Stimulated activated CD8-positive, alpha-beta memory T cell treated with anti-CD3 and anti-CD28 coated beads, Interleukin-7, amount 100 ng/mL, for 48 hours (primary cell): Measurements from ENCODE around the gene CARD16.
"Not testable (repeated sequence)": the region's sequence is repeated elsewhere in the genome, so short reads cannot be mapped to it uniquely, and the experiment has no call there.

Experiments
- DNase-seq, 2 donors: peaks; one replicate each; pipeline ENCODE4 v3.0.0-alpha.2; 2020; ENCODE audit warnings: low read depth in 1 of 2; ENCODE audit errors: extremely low read depth in 1 of 2

Gene CARD16

DNA sequence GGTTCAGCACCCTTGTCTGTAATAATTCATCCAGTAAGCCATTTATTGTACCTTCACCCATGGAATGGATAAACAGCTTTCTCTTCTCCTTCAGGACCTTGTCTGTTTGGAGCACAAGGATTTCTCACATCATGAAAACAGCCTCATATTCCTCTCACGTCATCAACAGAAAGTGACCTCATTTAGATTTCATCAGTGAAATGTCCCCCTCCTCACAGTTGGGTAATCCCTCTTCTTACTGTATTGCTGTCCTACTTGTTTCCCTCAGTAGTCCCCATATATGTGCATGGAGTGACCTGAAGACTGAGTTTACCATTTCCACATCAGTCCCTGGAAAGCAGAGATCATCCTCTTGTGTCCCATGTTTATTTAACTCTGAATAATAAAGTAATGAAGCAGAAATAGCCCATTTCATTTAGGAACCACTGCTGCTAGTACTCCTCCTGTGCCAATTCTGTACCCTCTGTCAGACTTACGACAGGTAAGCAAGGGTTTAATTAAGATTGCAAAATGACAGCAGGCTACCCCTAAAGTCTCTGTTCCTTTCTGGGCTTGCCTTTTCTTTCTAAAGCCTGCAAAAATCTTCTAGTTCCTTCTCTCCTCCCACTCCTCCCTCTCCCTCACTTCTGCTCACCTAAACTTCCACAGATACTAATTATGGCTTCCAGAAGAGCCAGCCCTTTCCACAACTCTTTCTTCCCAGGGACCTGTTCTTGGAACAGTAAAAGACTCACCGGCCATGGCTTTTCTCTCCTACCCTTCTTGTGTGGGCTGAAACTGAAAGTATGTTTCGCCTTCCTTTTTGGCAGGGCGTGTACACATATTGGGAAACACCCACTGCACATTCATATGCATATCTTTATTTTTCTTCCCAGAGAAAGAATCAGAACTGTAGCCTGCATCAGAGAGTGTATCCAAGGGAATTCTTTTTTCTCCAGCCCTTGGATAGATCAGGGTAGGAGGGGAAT, at the start of gene CARD16:
Gene CARD16 (minus strand): TSS at position 779 of the 968 bp plus-strand sequence. CDS start 38 bp downstream, at position 741.
- DNase-seq, result peak in 1 of 2 donors; percentile 10

DNA sequence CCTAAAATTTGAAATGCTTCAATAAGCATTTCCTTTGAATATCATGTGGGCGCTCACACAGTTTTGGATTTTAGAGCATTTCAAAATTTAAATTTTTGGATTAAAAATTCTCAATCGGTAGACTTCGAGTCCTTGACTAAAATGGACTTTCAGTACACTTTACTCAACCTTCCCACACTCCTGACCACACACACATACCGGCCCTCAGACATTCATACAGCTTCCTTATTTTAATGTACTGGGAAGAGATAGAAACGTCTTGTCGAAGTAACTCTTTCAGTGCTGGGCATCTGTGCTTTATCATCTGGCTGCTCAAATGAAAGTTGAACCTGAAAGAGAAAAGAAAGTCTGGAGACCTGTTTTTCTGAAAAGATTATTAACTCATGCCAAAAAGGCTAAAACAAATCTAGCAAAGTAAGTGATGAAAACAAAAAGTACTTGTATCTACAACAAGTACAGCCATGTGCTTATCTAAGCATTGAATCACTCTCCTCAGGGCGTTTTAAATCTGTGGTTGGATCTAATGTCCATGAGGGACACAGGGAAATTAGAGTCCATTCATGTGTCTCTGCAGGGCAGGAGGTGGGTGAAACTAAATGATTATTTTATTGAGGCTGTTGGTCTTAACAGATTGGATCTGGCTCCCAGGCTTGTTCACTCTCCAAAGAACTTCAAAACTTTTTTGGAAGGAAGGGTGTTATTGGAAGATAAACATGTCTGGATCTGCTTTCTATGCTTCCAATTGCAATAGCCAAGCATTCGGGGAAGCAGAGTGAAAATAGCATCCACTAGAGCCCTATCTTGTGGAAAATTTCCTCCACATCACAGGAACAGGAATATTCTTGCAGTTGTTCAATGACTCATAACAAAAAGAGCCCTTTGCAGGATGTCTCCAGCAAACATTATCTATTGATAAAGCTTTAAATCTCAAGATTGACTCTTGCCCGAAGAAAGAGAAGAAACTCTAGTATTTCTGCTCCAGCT, 47.4 kb upstream of the CARD16 start:
- no peak for DNase-seq

DNA sequence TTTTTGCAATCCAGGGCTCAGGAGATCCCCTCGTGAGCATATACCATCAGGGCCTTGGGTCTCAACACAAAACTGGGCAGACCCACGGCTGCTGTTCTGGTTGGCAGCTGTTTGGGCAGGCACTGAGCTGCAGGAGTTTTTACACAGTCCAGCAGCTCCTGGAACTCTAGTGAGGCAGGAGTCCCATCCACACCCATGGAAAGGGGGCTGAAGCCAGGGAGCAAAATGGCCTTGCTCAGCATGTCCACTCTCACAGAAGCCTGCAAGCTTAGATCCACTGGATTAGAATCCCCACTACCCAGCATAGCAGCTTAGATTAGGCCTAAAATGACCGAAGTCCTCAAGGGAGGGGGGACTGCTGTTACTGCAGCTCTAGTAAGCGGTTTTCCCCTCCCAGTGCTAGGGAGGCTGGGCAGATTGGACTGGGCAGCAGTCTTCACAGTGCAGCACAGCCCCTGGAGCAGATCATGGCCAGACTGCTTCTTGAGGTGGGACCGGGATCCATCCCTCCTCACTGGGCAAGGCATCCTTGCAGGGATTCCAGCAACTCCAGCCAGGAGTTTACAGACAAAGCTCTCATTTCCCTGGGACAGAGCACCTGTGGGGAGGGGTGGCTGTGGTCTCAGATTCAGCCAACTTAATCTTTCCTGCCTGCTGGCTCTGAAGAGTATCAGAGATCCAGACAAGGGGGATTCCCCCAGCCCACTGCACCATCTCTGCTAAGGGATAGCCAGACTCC, 36.4 kb upstream of the CARD16 start:
- no peak for DNase-seq

DNA sequence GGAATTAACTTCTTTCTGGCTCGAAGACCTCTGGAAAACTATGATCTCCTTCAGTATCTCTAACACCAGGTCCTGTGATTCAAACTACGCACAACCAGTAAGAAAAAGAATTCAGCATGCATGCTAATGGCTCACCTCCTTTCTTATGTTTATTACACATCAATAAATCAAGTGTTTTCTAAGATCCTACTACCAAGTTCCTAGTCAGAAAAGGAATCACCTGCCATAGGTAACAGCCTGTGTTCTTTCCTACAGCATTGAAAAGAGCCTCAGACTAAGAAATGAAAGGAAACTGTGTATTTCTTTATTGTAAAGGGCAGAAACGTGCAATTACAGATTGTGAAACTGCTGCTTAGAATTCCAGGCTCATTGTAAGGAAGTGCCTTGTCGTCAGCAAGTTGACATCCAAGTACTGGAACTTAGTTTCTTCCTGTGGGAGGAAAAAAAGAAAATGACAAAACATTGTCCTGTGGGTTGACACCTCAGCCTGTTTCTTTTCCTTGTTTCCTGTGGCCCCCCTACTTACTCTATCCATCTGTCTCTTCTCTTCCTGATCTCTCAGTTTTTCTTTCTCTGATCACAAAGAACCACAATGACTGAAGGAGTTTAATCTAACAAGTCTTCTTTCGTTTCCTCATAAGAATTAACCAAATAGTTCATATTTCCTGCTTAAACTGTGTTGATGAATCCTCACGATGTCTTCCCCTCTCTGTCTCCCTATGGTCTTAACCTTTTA, 35.2 kb upstream of the CARD16 start:
- DNase-seq, result not testable (repeated sequence)

DNA sequence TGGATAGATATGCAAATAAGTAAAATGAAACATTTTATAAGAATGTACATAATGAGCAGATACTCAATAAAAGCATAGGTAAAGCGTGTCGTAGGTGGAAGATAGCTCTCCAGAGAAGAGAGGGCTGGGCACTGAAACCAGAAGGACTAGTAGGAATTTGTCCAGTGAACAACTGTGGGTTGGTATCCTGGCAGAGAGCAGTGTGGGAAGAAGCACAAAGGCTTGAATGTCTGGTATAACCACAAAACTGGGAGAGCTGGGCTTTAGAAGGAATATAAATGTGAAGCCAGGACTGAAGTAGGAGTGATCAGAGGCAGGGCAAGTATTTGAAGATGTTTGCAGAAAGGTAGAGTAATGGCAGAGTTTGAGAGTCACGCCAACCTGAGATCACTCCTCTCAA, 33.1 kb upstream of the CARD16 start:
- no peak for DNase-seq

DNA sequence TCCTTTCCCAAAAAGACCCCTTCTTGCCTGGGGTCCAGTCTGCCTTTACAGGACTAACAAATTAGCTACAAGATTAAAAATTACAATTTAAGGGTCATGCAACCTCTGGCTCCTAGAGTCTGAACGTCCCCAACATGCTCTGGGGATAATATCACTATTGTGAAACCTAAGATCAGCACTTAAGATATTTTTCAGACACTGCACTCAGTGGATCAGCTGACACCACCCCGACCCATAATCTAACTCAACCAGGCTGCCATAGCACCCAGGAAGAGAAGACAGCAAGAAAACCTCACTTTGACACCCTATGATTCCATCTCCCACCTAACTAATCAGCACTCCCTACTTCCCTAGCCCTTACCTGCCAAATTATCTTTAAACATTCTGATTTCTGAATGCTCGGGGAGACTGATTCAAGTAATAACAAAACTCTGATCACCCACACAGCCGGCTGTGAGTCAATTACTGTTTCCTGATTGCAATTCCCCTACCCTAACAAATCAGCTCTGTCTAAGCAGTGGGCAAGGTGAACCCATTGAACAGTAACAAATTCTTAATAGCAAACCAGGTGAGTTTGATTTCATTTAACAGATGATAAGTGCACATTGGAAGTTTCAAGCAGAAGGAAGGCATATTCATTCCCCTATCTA, 32.1 kb upstream of the CARD16 start:
- peak in 1 of 2 donors; percentile 28 for DNase-seq

DNA sequence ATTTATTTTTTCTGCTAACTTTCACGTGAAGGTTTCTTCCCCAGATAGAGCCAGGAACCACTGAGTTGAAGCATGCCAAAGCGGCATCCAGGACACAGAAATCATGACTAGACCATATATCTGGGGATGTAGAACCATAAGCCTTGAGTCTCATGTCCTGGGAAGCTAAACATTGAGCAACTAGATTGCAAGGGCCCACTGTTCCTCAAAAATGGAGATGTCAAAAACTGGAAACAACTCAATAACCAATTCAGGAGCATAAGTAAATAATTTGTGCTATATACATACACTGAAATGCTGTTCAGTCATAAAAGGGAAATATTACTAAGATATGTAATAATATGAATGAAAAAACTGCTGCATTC, 29.0 kb upstream of the CARD16 start:
- DNase-seq, result no peak

DNA sequence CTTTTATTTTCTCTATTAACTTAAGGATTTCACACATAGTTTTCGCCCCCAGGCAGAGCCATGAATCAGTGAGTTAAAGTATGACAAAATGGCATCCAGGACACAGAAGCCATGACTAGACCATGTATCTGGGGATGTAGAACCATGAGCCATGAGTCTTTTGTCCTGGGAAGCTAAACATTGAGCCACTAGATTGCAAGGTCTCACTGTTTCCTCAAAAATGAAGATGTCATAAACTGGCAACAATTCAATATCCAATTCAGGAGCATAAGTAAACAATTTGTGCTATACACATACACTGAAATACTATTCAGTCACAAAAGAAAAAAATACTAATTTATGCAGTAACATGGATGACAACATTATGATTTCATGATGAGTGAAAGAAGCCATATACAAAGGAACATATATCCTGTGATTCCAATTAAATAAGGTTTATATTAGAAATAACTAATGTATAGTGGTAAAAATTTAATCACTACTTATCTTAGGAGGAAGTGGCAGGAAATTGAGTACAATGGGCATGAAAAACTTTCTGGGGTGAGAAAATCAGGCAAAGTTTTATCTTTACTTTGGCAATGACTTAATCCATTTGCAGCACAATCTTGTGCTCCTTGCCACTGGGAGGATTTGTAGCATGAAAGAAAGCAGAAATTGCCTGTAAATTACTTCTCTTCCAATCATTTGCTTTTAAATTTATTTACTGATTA, 28.5 kb upstream of the CARD16 start:
- DNase-seq, result no peak

DNA sequence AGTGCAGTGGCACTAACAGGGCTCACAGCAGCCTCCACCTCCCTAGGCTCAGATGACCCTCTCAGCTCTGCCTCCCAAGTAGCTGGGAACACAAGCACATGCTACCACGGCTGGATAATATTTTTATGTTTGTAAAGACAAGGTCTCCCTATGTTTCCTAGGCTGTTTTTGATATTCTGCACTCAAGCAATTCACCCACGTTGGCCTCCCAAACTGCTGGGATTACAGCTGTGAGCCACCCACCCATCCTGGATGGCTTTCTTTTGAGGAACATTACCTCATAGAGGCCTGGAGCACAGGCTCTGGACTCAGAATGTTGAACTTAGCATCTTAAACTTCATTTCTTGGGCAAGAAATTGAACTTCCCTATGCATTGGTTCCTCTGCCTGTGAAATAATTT, 26.9 kb upstream of the CARD16 start:
- not testable (repeated sequence) for DNase-seq

DNA sequence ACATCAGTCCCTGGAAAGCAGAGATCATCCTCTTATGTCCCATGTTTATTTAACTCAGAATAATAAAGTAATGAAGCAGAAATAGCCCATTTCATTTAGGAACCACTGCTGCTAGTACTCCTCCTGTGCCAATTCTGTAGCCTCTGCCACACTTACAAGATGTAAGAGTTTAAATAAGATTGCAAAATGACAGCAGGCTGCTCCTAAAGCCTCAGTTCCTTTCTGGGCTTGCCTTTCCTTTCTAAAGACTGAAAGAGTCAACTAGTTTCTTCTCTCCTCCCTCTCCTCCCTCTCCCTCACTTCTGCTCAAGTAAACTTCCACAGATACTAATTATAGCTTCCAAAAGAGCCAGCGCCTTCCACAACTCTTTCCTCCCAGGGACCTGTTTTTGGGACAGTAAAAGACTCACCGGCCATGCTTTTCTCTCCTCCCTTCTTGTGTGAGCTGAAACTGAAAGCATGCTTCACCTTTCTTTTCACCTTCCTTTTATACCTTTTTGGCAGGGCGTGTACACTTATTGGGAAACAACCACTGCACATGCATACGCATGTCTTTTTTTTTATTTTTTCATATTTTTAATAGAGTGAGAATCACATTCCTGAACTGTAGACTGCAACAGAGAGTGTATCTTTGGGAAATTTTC, 26.1 kb upstream of the CARD16 start:
- no peak for DNase-seq

DNA sequence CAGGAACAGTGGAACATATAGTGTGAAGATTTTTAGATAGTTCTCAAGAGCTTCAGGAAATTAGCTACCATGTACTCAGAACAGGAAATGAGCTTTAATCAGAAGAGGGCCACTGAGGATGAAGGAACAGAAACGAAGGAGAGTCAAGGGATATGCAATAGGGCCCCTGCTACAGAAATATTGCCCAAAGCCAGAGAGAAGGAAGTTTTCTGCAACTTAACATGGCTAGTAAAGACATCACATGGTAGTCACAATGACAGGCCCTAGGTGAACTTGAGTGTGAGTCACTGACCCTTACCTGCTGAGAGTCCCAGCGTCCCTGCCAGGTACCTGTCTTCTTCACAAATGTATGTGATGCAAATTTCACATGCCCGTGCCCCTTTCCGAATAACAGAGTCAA, 25.2 kb upstream of the CARD16 start:
- no peak for DNase-seq

DNA sequence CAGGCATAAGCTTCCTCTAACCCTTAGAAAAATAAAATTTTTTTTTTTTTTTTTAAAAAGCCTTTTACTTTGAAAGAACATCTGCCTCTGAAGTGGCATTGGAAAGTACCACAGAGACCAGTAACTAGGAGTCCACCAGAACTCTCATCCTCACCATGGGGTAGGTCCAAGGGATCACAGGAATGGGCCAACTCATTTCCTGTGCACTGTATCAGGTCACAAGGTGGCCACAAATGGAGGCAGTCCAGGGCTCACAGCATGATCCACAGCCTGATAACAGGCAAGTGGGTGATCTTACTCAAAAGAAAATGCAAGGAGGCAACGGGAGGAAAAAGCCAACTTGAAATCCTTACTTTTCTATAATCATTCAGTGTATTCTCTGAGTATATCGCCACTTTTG, 24.6 kb upstream of the CARD16 start:
- not testable (repeated sequence) for DNase-seq

DNA sequence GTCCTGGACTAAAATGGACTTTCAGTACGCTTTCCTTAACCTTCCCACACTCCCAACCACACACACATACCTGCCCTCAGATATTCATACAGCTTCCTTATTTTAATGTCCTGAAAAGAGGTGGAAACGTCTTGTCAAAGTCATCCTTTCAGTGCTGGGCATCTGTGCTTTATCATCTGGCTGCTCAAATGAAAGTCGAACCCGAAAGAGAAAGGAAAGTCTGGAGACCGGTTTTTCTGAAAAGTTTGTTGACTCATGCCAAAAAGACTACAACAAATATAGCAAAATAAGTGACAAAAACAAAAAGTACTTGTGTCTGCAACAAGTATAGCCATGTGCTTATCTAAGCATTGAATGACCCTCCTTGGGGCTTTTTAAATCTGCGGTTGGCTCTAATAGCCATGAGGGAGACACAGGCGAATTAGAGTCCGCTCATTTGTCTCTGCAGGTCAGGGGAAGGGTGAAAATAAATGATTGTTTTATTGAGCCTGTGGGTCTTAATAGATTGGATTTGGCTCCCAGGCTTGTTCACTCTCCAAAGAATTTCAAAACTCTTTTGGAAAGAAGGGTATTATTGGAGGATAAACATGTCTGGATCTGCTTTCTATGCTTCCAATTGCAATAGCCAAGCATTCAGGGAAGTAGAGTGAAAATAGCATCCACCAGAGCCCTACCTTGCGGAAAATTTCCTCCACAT, 18.3 kb upstream of the CARD16 start:
- DNase-seq, result not testable (repeated sequence)

DNA sequence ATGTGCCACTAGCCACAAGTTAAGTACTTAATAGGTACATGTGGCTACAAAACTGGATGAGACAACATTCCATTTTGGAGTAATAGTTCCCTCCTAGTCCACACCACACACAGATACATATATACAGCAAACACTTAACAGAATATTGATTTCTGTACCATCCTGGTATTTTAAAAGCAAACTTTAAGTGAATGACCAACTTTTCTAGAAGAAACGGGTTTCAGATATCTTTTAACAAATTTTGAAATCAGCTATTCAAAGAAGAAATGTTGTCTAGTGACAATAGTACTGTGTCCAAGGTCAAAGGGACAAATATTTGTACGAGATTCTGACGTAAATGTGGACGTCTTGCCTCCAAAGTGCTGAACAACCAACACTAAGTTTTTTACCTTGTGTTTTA, 12.3 kb upstream of the CARD16 start:
- no peak for DNase-seq

DNA sequence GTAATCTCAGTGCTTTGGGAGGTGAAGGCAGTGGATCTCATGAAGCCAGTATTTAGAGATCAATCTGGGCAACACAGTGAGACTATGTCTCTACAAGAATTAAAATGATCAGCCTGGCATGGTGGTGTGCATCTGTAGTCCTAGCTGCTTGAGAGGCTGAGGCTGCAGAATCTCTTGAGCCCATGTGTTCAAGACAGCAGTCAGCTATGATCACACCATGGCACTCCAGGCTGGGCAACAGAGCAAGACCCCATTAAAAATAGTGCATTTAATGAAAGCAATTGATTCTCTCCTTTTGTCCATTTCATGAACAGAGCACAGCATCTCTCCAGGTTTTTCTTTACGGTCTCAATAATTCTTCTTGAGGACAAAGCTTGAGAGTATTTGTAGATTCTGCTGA, 11.3 kb upstream of the CARD16 start:
- no peak for DNase-seq

DNA sequence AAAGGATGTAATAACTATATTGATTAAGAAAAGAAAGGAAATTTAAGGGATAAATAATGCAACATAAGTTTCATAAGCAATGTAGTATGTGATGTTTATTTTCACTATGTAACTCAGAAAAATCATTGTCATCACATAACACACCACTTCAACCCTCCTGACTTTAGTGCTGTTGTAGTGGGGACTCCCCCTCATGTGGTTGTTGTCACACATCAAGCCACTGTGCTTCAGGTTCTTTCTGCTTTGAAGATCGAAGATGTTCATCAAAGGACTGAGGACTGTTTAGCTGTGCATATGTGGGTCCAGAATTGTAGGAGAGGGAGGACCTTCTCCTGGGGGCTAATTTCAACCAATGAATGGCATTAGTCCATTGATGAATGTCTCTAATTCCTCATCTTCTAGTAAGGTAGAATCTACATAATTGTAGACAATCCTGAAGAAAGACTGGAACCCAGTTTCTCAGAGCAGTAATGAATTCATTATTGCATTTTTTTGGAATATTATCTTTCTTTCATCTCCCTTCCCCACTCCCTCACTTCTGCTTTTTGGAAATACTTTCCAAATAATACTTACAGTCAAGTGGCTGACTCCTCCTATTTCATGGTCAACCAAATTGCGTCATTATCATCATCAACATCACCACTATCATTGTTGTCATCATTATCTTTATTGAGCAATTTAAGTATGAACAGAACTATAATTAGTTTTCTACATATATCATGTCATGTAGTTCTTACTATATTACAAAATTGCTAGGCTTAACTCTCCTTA, 9.8 kb upstream of the CARD16 start:
- DNase-seq, result no peak

DNA sequence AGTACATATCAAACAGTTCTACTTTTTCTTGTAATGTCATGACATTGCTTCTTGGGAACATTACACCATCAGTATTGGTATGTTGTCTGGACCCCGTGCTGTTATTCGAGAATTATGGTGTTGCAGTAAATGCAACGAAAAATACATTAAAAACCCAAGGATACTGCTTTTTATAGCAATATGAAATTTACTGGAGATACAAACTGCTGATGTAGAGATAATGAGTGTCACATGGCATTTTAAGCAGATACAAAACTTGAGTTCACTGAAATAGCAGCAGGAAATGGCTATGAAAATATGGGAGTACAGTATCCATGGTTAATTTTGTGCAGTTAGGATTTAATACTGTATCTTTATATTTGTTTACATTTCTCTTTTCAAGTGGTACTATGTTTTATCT, 7.4 kb upstream of the CARD16 start:
- no peak for DNase-seq
